ENCODE results near the gene TMEM175. TPM values are rescaled to one million over a fixed set of nuclear protein-coding genes. Genes with fewer than 3 reads are reported as not detected.

TMEM175 gene
- total RNA-seq, 1 donor from 2014 or later: 12.7 TPM

DNA sequence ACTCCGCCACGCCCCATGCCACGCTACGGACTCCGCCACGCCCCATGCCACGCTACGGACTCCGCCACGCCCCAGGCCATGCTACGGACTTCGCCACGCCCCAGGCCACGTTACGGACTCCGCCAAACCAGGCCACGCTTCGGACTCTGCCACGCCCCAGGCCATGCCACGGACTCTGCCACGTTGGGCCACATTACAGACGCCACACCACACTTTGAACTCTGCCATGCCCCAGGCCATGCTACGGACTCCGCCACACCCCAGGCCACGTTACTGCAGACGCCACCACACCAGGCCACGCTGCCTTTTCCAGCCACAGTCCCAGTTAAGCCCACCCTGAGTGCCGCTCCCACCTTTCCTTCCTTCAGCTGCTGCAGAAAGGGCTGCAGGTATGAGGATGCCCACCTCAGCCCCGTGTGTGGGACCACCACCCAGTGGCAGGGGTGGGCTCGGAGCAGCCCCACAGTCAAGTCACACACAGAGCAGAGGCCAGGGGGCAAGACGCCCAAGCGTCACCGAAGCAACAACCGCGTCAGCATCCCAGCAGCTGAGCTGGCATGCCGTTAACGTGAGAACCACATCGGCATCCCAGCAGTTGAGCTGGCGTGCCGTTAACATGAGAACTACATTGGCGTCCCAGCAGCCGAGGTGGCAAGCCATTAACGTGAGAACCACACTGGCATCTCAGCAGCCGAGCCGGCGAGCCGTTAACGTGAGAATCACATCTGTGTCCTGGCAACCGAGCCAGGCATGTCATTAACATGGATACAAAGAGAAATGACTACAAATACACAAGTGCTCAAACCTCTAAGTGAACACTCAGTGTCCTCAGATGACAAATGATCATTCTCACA is 26.5 kb upstream of the TMEM175 start:
- DNase-seq: no peak
- intact Hi-C loops (cut with micrococcal nuclease): no loop called here
- no peak overlapping the region for H3K4me3 Mint-ChIP-seq
- peaks cover 4% of the 10 kb centered on the region for H3K9me3 Mint-ChIP-seq
- H3K27me3 Mint-ChIP-seq: no peaks in the 10 kb centered on the region
- peaks cover 42% of the 10 kb centered on the region for H3K36me3 Mint-ChIP-seq (ENCODE audit: low read depth)
- H3K4me1 Mint-ChIP-seq: peaks cover 2% of the 10 kb centered on the region
- H3K27ac Mint-ChIP-seq: no peak overlapping the region

DNA sequence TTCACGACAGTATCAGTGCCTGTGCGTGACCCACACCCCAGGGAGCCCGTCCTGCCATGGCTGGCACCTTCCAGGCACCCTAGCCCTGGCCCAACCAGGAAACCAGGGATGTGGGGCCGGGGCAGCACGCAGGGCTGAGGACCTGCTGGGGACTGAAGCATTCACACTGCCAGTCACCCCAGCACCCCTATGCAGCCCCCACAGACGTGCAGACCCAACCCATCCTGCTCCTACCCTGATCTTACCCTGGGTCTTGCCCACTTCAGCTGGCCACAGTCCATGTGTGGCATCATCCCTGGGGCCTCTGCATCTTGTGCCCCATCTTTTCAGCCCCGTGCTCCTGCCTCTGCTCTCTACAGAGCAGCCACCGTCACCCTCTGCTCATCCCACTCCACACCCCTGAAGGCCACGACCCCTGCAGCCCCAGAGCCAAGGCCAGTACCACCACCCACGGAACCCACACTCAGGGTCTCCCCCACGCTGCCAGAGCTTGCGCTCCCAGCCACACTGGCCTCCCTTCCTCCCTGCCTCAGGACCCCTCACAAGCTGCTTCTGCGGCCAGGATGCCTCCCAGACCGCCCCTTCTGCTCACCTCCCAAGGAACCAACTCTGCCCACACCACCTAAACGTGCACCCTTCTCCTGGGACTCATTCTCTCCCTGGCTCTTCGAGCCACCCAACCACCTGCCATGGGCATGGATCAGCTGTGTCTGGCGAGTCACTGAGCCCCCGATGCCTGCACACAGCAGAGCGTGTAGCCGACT is 25.7 kb upstream of the TMEM175 start:
- peaks cover 46% of the 10 kb centered on the region for H3K36me3 Mint-ChIP-seq (ENCODE audit: low read depth)
- H3K27ac Mint-ChIP-seq: no peak overlapping the region
- H3K9me3 Mint-ChIP-seq: peaks cover 4% of the 10 kb centered on the region
- H3K4me3 Mint-ChIP-seq: no peak overlapping the region
- no peaks in the 10 kb centered on the region for H3K27me3 Mint-ChIP-seq
- H3K4me1 Mint-ChIP-seq: peaks cover 2% of the 10 kb centered on the region
- no peak for DNase-seq
- intact Hi-C loops (cut with micrococcal nuclease): no loop called here

DNA sequence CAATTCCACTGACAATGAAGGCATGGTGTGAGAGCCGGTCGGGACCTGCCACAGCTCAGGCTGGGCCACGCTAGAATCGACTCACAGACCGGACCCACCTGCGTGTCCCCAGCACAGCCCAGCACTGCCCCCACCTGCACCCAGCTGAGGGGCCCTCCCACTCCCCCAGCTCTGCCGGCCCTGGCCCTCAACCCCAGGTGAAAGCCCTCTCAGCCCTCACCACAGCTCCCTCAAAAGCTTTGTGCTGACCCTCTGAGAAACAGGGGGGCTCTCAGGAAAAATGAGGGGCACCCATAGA is 25.2 kb upstream of the TMEM175 start:
- Mint-ChIP-seq H3K4me3 (no peak overlapping the region), H3K4me1 (peaks cover 2% of the 10 kb centered on the region), H3K27ac (no peak overlapping the region), H3K36me3 (ENCODE audit: low read depth) (peaks cover 49% of the 10 kb centered on the region), H3K9me3 (peaks cover 4% of the 10 kb centered on the region), H3K27me3 (no peaks in the 10 kb centered on the region)
- DNase-seq: no peak
- intact Hi-C loops (cut with micrococcal nuclease): no loop called here

DNA sequence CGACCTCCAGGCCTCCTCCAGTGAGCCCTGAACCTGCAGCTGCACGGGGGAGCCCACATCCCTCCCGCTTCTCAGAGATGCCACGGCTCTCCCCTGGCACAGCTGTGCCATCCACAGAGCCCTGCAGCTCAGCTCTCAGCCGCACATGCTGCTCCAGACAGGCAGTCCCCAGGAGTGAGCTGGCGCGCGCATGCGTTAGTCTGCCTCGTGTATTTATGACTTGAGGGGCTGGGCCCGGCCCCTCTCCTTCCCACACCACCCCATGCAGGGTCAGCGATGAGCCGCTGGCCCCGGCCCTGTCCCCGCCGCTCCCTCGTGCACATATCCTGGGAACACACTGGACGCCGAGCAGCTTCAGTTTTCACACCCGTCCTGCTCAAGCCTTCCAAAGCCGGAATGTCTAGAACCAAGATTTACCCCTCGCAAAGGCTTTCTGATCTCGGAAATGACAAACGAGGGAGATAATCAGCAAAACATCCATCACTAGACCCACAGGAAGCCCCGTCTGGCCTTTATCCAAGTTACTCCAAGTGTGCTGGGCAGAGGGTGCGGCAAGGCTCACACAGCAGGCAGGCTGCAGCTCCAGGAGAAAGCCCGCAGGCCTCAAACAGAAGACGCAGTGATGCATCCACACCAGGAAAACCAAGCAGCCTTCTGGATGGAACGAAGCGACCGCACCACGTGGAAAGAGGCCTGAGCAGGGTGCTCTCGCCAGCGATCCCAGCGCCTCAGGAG is 24.4 kb upstream of the TMEM175 start:
- Mint-ChIP-seq H3K4me3 (no peak overlapping the region), H3K4me1 (no peaks in the 10 kb centered on the region), H3K27ac (no peak overlapping the region), H3K9me3 (peaks cover 4% of the 10 kb centered on the region), H3K36me3 (ENCODE audit: low read depth) (peaks cover 49% of the 10 kb centered on the region), H3K27me3 (no peaks in the 10 kb centered on the region)
- DNase-seq: no peak
- intact Hi-C loops (cut with micrococcal nuclease): no loop called here

DNA sequence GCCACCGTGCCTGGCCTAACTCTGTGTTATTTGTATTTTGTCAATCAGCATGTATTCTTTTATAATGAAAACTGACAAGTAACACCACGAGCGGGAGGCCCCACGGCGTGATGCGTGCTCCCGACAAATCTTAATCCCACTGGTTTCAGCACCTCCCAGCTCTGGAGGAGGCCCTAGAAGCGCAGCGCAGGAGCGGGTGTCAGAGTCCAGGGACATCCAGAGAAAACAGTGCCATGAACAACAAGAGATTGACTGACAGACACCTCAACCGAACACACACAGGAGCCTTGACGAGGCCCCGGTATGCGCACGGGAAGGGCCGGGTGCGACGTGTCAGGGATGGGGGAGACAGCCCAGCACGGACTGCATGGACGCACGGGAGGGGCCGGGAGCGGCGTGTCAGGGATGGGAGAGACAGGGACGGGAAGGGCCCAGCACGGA is 23.1 kb upstream of the TMEM175 start:
- Mint-ChIP-seq H3K27ac (no peak overlapping the region), H3K27me3 (no peaks in the 10 kb centered on the region), H3K36me3 (ENCODE audit: low read depth) (peaks cover 45% of the 10 kb centered on the region)

DNA sequence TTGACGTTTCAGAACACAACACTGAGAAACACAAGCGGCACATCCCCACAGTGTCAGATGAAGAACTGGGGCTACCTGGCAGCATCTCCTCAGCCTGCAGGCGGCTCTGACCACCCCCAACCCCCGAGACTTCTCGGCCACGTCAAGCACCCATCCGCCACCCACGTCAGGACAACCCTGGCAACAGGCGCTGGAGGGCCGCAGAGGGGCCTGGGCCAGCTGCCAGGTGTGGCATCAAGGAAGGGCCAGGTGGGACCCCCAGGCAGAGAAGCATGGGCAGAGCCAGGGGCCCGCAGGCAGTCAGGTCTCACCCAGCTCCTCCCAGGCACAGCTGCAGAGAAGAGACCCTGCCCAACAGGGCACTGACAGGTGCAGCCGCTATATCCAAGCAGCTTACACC is 22.4 kb upstream of the TMEM175 start:
- H3K9me3 Mint-ChIP-seq: peaks cover 4% of the 10 kb centered on the region
- no peak overlapping the region for H3K4me3 Mint-ChIP-seq
- intact Hi-C loops (cut with micrococcal nuclease): no loop called here
- H3K4me1 Mint-ChIP-seq: no peaks in the 10 kb centered on the region
- DNase-seq: no peak
- peaks cover 45% of the 10 kb centered on the region for H3K36me3 Mint-ChIP-seq (ENCODE audit: low read depth)
- H3K27ac Mint-ChIP-seq: no peak overlapping the region
- H3K27me3 Mint-ChIP-seq: no peaks in the 10 kb centered on the region

More for the DNA sequence above, 23.1 kb upstream of the TMEM175 start:
- intact Hi-C loops (cut with micrococcal nuclease): no loop called here
- Mint-ChIP-seq H3K9me3 (peaks cover 4% of the 10 kb centered on the region), H3K4me3 (no peak overlapping the region), H3K4me1 (no peaks in the 10 kb centered on the region)
- no peak for DNase-seq

DNA sequence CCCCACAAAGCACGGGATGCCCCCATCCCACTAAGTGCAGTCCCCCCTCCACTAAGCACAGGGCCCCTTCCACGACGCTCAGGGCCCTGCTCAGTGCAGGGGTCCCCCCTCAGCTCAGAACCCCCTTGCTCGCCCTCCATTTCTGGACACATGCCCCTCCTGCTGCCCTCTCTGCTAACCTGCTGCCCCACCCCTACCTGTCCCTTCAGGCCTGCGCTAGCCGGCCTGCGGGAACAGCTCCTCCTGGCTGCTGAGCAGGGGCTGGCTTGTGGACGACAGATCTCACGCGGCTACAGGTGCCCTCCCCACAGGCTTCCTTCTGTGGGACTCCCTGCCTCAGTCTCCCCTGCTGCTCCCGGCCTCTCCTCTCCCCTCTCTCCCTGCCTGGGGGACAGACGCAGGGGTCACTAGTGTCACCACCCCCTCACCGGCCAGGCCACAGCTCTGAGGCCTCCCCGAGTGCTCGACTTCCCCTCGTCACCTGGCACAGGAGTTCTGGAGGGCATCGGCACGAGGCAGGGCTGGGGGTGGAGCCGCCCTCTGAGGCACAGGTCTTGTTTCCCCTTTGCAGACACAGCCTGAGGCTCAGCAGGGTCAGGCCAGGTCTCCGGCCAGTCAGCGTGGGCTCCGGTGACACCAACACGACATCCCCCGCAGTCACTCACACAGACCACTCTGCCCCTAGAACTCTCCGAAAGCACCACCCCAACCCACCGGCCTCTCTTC is 21.7 kb upstream of the TMEM175 start:
- Mint-ChIP-seq H3K27ac (no peak overlapping the region), H3K9me3 (peaks cover 4% of the 10 kb centered on the region), H3K36me3 (ENCODE audit: low read depth) (peaks cover 38% of the 10 kb centered on the region), H3K27me3 (no peaks in the 10 kb centered on the region), H3K4me1 (peaks cover 7% of the 10 kb centered on the region), H3K4me3 (no peak overlapping the region)
- no peak for DNase-seq
- intact Hi-C loops (cut with micrococcal nuclease): no loop called here

DNA sequence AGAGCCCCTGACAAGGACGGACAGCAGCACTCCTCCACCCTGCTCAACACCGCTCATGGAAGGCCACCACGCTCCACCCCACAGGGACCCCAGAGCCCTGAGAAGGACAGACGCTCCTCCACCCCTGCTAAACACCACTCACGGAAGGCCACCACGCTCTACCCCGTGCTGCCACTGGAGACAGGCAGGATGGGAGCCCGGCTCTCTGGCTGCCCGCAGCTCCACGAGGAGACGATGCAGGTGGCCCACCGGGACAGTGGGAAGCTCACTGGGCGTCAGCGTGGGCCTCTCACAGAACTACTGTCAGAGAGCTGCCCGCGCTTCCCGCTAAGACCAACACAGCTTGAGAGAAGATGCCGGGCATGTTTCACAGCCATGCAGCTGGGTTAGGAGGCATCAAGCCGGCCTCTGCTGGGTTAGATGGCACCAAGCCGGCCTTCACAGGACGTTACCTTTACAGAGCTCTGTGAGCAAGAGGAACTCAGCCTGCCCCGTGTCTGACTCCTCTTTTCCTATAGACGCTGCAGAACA is 21.0 kb upstream of the TMEM175 start:
- Mint-ChIP-seq H3K9me3 (peaks cover 4% of the 10 kb centered on the region), H3K36me3 (ENCODE audit: low read depth) (peaks cover 33% of the 10 kb centered on the region), H3K27me3 (no peaks in the 10 kb centered on the region), H3K4me3 (no peak overlapping the region), H3K4me1 (peaks cover 12% of the 10 kb centered on the region), H3K27ac (no peak overlapping the region)
- intact Hi-C loops (cut with micrococcal nuclease): no loop called here
- DNase-seq: no peak

DNA sequence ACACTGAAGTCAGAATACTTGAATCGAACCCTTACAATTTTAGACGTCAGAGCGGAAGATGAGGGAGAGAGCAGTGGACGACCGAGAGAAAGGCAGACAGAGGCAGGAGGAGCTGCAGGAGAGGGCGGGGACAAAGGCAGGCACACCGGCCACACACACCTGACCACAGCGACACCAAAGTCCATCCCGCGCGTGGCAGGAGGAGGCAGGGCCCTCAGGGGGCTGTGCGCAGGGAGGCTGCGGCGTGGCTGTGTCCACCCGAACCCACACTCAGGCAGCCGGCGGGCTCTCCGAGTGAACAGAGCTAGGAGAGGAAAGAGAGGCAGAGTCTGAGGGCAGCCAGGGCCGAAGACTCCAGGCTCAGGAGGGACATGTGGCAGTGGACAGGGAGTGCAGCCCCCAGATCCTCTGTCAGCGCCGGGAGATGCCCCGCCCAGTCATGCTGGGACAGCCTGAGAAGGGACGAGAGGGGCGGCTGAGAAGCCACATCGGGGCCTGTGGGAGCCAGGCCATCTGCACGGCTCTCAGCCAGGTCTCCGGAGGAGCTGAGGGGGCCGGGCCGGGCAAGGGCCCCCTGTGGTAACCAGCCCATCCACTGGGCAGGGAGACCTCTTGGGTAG is 20.3 kb upstream of the TMEM175 start:
- peaks cover 19% of the 10 kb centered on the region for H3K4me1 Mint-ChIP-seq
- no peak overlapping the region for H3K4me3 Mint-ChIP-seq
- no peaks in the 10 kb centered on the region for H3K27me3 Mint-ChIP-seq
- H3K36me3 Mint-ChIP-seq (ENCODE audit: low read depth): peaks cover 27% of the 10 kb centered on the region
- no peak for DNase-seq
- peak overlapping the region; percentile 29 for H3K27ac Mint-ChIP-seq
- intact Hi-C loops (cut with micrococcal nuclease): no loop called here
- H3K9me3 Mint-ChIP-seq: no peaks in the 10 kb centered on the region

DNA sequence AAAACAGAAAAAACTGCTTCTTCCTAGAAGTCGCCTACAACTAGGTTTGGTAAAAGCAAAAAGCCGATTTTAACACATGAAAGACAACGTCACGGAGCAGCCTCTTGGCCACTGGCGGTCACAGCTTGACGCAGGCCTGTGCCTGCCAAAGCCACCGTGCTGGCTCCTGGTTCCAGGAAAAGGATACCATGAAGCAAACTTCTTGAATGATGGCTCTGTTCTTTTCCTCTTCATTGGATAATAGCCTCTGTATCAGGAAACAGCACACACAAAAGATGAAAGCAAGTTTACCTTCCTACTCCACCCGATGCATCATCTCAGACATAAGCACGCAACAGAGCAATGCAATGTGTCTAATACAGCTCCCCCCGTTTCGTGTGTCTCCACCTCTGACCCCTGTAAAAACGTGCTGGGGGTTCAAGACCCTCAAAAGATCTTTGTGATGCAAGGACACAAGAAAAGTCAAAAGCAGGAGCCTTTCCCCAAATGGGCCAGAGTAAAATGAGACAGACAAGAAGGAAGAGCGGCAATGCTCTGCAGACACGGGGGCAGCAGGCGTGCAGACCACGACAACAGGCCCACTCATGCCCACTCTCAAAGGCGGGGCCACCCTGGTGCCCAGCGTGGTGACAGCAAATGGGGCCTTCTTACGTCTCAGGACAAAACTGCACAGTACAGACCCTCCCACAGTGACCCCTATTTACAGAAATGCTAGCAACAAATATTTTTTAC is 19.5 kb upstream of the TMEM175 start:
- DNase-seq: no peak
- no peaks in the 10 kb centered on the region for H3K27me3 Mint-ChIP-seq
- peaks cover 24% of the 10 kb centered on the region for H3K4me1 Mint-ChIP-seq
- H3K9me3 Mint-ChIP-seq: no peaks in the 10 kb centered on the region
- intact Hi-C loops (cut with micrococcal nuclease): no loop called here
- peaks cover 28% of the 10 kb centered on the region for H3K36me3 Mint-ChIP-seq (ENCODE audit: low read depth)
- no peak overlapping the region for H3K4me3 Mint-ChIP-seq
- H3K27ac Mint-ChIP-seq: no peak overlapping the region

DNA sequence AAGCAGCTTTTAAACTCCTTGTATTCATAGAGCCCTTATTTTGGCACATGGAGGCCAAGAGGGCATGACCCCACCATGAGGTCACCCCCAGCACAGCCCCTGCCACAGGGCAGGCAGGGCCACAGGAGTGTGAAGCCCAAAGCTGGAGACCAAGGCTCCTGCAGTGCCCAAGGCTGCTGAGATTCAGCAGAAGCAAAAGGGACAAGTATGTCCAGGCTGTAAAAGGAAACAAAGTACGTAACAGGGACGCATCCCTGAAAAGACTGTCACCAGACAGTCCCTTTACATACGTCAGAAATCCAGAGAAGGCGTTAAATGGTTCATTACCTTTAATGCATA is 19.0 kb upstream of the TMEM175 start:
- intact Hi-C loops (cut with micrococcal nuclease): no loop called here
- H3K4me1 Mint-ChIP-seq: peaks cover 26% of the 10 kb centered on the region

DNA sequence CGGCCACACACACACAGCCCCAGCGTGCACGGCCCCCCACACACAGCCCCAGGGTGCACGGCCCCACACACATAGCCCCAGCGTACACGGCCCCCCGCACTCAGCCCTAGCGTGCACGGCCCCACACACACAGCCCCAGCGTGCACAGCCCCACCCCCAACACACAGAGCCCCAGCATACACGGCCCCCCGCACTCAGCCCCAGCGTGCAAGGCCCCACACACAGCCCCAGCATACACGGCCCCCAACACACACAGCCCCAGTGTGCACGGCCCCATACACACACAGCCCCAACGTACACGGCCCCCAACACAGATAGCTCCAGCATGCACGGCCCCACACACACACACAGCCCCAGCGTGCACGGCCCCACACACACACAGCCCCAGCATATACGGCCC is 17.7 kb upstream of the TMEM175 start:
- DNase-seq: no peak
- no peak overlapping the region for H3K27ac Mint-ChIP-seq
- intact Hi-C loops (cut with micrococcal nuclease): no loop called here

More for the DNA sequence above, 19.0 kb upstream of the TMEM175 start:
- H3K27ac Mint-ChIP-seq: no peak overlapping the region
- H3K9me3 Mint-ChIP-seq: no peaks in the 10 kb centered on the region
- DNase-seq: no peak
- no peak overlapping the region for H3K4me3 Mint-ChIP-seq
- H3K36me3 Mint-ChIP-seq (ENCODE audit: low read depth): peaks cover 27% of the 10 kb centered on the region
- no peaks in the 10 kb centered on the region for H3K27me3 Mint-ChIP-seq

More for the DNA sequence above, 17.7 kb upstream of the TMEM175 start:
- Mint-ChIP-seq H3K4me3 (peak overlapping the region; percentile 64), H3K36me3 (ENCODE audit: low read depth) (peaks cover 22% of the 10 kb centered on the region), H3K9me3 (no peaks in the 10 kb centered on the region), H3K27me3 (no peaks in the 10 kb centered on the region), H3K4me1 (peaks cover 29% of the 10 kb centered on the region)
